Pancreas (tissue), 10 donors: Measurements from ENCODE around the gene UBAP2L. TPM values are rescaled to one million over a fixed set of nuclear protein-coding genes. Genes with fewer than 3 reads are reported as not detected.
"Not testable (repeated sequence)": the region's sequence is repeated elsewhere in the genome, so short reads cannot be mapped to it uniquely, and the experiment has no call there.

Source experiments
- ATAC-seq, 4 donors: fragments of 200-7000 bp; cut with Tn5 transposase; one replicate each; pipeline versions ENCODE4 v1.8.0 to v1.9.1; 2020; ENCODE audit warnings: mild to moderate bottlenecking in 4 of 4, moderate library complexity in 4 of 4
- DNase-seq, 6 donors: peaks; one replicate each; pipeline ENCODE4 v3.0.0-alpha.2; 2020
- FAIRE-seq: peaks from 2 replicates; lab custom pipeline; 2012; peaks lifted over from hg19 to GRCh38; lab: Jason Lieb, UNC
- H3K27ac ChIP-seq, 4 donors: fragments of 200-600 bp; sonication (generic); 1 replicate in 3 of 4; 2 replicates in 1 of 4; pipeline versions ENCODE4 v1.5.0 to v1.8.0; 2020
- H3K27me3 ChIP-seq, 4 donors: fragments of 200-600 bp; one replicate each; pipeline ENCODE4 v1.8.0; 2021
- H3K36me3 ChIP-seq, 3 donors: fragments of 200-600 bp; sonication (generic) in 1 of 3; one replicate each; pipeline versions ENCODE4 v1.5.0 to v1.8.0; 2020 to 2021
- H3K4me1 ChIP-seq, 3 donors: fragments of 200-600 bp; one replicate each; pipeline ENCODE4 v1.8.0; 2021
- H3K4me3 ChIP-seq, 4 donors: fragments of 200-600 bp; sonication (generic) in 2 of 4; one replicate each; pipeline versions ENCODE4 v1.5.0 to v1.8.0; 2020 to 2021
- H3K9me3 ChIP-seq, 4 donors: fragments of 200-600 bp; one replicate each; pipeline ENCODE4 v1.8.0; 2021
- CTCF ChIP-seq, 4 donors: fragments of 200-600 bp; sonication (generic) in 3 of 4; IDR thresholded peaks; one replicate each; pipeline versions ENCODE4 v1.5.0 to v1.8.0; 2021; ENCODE audit warnings: antibody characterized with exemption in 4 of 4
- WGBS, 2 donors: extraction: QIAGEN DNeasy Blood & Tissue Kit; methylation state at CpG; one replicate each; pipeline ENCODE4 v1.1.7; 2013; 5-methylcytosine and 5-hydroxymethylcytosine counted together
- intact Hi-C, 3 donors: fragments of 100-400 bp; cut with DNase I; formaldehyde crosslinking; loops; one replicate each; pipeline versions ENCODE4 v1.11.1 to v1.14.2; 2022
- polyA plus RNA-seq, 2 donors: library from polyadenylated mRNA; stranded (reverse); fragments of 200-250 nt; gene quantifications; one replicate each; pipeline ENCODE4 v1.2.3, GENCODE V29; 2013
- total RNA-seq, 6 donors: library from RNA; stranded (reverse); fragmentation: NEBNext Ultra II Directional in 4 of 6; extraction: Animal tissue kit (Norgen Biotek cat#: 25700) in 4 of 6; gene quantifications; one replicate each; pipeline versions ENCODE4 v1.2.1 to v1.2.4, GENCODE V29; 2021 to 2023
- donor health status: healthy with polysubstance abuse.
- donor health status: DM: no; HTN: no; CAD: no; lungs with moderate emphysema.
- donor health status: DM: no; HTN: no; CAD: no.
- donor health status: control.
- donor health status: control.
- donor health status: Bipolar disorder and iron deficiency.
- donor health status: DM: yes; HTN: yes; CAD: no.
- donor health status: DM: no; HTN: no; CAD: no.
- donor health status: DM: no; HTN: no; CAD: no.
- donor health status: DM: yes; HTN: yes; CAD: no.

Gene UBAP2L
- total and polyA plus RNA-seq, 8 donors, result 32.7 to 69.8 (median 50.8) TPM

GRCh38 chr1:154198756-154199562 is 21.8 kb upstream of the UBAP2L start:
- peaks cover 0 to 5% (median 0%) of the 10 kb centered on the region in 3 donors for H3K4me1 ChIP-seq
- intact Hi-C loops, result no loop called here
- no peaks in the 10 kb centered on the region for H3K9me3 ChIP-seq
- no peak overlapping the region for H3K4me3 ChIP-seq
- H3K27ac ChIP-seq, result peak overlapping the region in 1 of 4 donors; percentile 2
- WGBS, 2 donors, result 4% methylated on average over 5 of the region's 5 CpGs
- peak in 1 of 6 donors; percentile 37 for DNase-seq
- ATAC-seq, result peak; percentile 49 to 81 (median 76)
- FAIRE-seq, result no peak
- H3K27me3 ChIP-seq, result no peaks in the 10 kb centered on the region
- TF ChIP-seq CTCF (IDR thresholded peaks at IDR 0.05), result peak in 2 of 4 donors; percentile 27 to 41
- no peaks in the 10 kb centered on the region for H3K36me3 ChIP-seq

- Histone ChIP-seq H3K27ac (no peak overlapping the region), H3K36me3 (no peaks in the 10 kb centered on the region), H3K27me3 (no peaks in the 10 kb centered on the region), H3K4me3 (no peak overlapping the region), H3K4me1 (peaks cover 0 to 5% (median 0%) of the 10 kb centered on the region in 3 donors), H3K9me3 (no peaks in the 10 kb centered on the region)
- DNase-seq, result no peak
- WGBS, 2 donors, result 82 to 86% methylated on average over 3 of the region's 3 CpGs
- intact Hi-C loops, result no loop called here
- FAIRE-seq, result no peak
- no peak for TF ChIP-seq CTCF (IDR thresholded peaks at IDR 0.05)
- ATAC-seq, result peak; percentile 17 to 73 (median 56)
These were observed 21.2 kb upstream of the UBAP2L start for GRCh38 chr1:154199563-154199879.

- 92 to 95% methylated on average over 11 of the region's 11 CpGs for WGBS, 2 donors
- H3K4me3 ChIP-seq, H3K9me3 ChIP-seq, DNase-seq, FAIRE-seq, H3K27ac ChIP-seq, H3K4me1 ChIP-seq, H3K27me3 ChIP-seq: not testable (repeated sequence)
- peak in 1 of 4 donors; percentile 20 for ATAC-seq
- H3K36me3 ChIP-seq, result peaks cover 8 to 39% (median 21%) of the 10 kb centered on the region in 3 donors
- intact Hi-C loops, result loop anchor here in 1 of 3 donors (10.0 kb wide), 1 partner anchor 59 kb away; no protein-coding TSS in a partner anchor
These were observed 15.0 kb upstream of the UBAP2L start for GRCh38 chr1:154205778-154206177.

- ATAC-seq, result peak in 3 of 4 donors; percentile 32 to 57 (median 49)
- peaks cover 8 to 40% (median 21%) of the 10 kb centered on the region in 3 donors for H3K36me3 ChIP-seq
These were observed 14.6 kb upstream of the UBAP2L start, which contains the start of gene CFAP141 for GRCh38 chr1:154206196-154206595. TSS of gene CFAP141 (minus strand) at chr1:154206333. CDS start at chr1:154206307, 26 bp downstream.

More at GRCh38 chr1:154206196-154206595, 14.6 kb upstream of the UBAP2L start, which contains the start of gene CFAP141:
- no peak within 1 kb of the TSS for H3K4me3 ChIP-seq
- TF ChIP-seq CTCF (IDR thresholded peaks at IDR 0.05), result no peak
- H3K27ac ChIP-seq, result no peak within 1 kb of the TSS
- no peaks in the 10 kb centered on the region for H3K27me3 ChIP-seq
- DNase-seq (no peak), FAIRE-seq (no peak)
- intact Hi-C loops, result loop anchor here in 1 of 3 donors (10.0 kb wide), 1 partner anchor 59 kb away; no protein-coding TSS in a partner anchor
- 74 to 94% methylated on average over 1 of the region's 1 CpG for WGBS, 2 donors
- no peaks in the 10 kb centered on the region for H3K4me1 ChIP-seq
- H3K9me3 ChIP-seq, result no peaks in the 10 kb centered on the region
